NCI-H2107 treated with DMSO at 0.1 percent for 48 hours (cell line): Measurements from ENCODE around the gene SULF2.

Experiments
- DNase-seq: peaks from one replicate; lab custom pipeline; 2025; ENCODE audit not compliant: unreplicated experiment; lab: John Stamatoyannopoulos, UW

The SULF2 gene

DNA sequence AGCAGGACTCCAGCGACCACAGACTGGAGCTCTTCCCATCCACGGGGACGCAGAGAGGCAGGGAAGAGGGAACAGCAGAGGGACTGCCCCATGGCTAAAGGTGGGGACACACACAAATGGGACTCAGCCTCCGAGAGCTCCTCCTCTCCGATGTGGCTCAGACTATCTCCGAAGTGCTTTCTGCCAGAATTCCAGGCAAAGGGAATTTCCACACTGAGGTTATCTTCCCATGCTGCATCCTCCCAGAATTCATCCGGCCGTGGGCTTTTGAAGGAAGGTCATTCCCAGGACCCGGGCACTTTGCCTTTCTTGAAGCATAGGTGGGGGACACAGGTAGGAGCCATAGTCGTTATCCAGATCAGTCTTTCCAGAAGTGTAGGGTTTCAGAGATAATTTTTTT, 67.9 kb downstream of the SULF2 start:
- DNase-seq, result no peak

- DNase-seq, result no peak
Observed at GRCh38 chr20:47713878-47714450, 71.3 kb downstream of the SULF2 start.

DNA sequence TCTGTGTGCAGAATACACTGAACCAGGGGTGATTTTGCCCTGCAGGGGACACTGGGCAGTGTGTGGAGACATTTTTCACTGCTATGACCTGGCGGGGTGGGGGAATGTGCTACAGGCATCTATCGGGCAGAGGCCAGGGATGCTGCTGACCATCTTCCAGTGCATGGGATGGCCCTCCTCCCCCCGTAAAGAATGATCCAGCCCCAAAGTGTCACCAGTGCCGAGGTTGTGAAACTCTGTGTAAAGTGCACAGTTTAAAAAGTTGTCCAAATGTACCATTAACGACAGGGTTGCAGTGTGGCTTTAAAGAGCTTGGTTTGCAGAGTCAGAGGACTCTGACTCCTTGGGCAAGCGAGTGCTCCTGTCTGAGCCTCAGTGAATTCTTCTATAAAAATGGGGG, 72.1 kb downstream of the SULF2 start:
- DNase-seq, result no peak

GRCh38 chr20:47711046-47711752, 74.1 kb downstream of the SULF2 start:
- DNase-seq, result peak; percentile 13

- DNase-seq, result no peak
Observed at GRCh38 chr20:47710665-47711045, 74.6 kb downstream of the SULF2 start.

GRCh38 chr20:47708953-47709833, 76.1 kb downstream of the SULF2 start:
- no peak for DNase-seq

- no peak for DNase-seq
Observed at GRCh38 chr20:47708140-47708807, 77.0 kb downstream of the SULF2 start.

- no peak for DNase-seq
Observed at GRCh38 chr20:47706345-47706744, 78.9 kb downstream of the SULF2 start.

- no peak for DNase-seq
Observed at GRCh38 chr20:47705497-47705856, 79.8 kb downstream of the SULF2 start.

- DNase-seq, result no peak
Observed at GRCh38 chr20:47704746-47705496, 80.4 kb downstream of the SULF2 start.

- no peak for DNase-seq
Observed at GRCh38 chr20:47703748-47704147, 81.5 kb downstream of the SULF2 start.

DNA sequence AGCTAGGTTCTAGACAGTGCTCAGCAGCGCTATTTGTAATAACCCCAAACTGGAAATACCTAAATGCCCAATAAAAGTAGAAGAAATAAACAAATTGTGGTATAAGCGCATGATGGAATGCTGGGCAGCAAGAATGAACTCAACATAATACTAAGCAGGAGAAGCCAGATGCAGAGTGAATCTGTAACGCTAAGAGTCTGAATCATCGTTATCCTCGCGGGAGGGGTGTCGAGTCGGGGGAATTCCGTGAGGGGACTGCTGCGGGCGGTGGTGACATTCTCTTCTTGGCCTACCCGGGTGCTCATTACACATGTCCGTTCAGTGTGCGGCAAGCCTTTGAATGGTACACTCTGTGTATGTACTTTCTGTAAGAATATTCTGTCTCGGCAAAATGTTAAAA, 83.7 kb downstream of the SULF2 start:
- no peak for DNase-seq

DNA sequence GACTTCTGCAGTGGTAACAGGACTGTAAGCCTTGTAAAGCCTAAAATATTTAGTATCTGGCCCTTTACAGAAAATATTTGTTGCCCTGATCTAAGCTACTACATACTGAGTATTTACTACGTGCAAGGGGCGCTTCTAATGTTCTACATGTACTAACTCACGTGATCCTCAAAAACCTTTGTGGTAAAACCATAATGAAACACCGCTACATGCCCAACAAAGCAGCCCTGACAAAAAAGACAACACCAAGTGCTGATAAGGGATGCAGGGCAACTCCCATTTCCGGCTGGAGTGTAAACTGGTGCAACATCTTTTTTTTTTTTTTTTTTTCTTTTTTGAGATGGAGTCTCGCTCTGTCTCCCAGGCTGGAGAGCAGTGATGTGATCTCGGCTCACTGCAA, 85.0 kb downstream of the SULF2 start:
- no peak for DNase-seq

DNA sequence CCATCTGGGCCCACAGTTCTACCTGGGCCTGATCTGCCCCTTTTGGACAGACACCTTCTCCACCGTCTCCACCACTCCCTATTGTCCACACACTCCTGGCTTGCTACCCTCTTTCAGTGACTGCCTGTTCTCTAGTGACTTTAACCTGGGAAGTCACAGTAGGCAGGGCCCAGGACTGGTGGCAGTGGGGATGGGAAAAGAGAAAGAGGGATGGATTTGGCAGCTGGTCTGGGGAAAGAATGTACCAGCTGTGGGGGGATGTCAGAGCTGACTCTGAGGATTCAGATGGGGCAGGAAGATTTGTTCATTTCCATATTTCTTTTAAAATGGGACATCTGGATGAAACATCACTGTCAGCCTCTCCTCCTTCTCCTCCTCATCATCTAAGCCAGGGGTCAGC, 85.5 kb downstream of the SULF2 start:
- DNase-seq, result no peak

GRCh38 chr20:47698142-47698541, 87.1 kb downstream of the SULF2 start:
- no peak for DNase-seq

GRCh38 chr20:47696856-47697255, 88.4 kb downstream of the SULF2 start:
- no peak for DNase-seq

GRCh38 chr20:47694021-47694818, 91.1 kb downstream of the SULF2 start:
- DNase-seq, result no peak

GRCh38 chr20:47691625-47692024, 93.7 kb downstream of the SULF2 start:
- no peak for DNase-seq

GRCh38 chr20:47689731-47690130, 95.5 kb downstream of the SULF2 start:
- DNase-seq, result no peak
